ENCODE data around the gene SEC63. TPM values are rescaled to one million over a fixed set of nuclear protein-coding genes. Genes with fewer than 3 reads are reported as not detected.

Gene SEC63
- total and polyA plus RNA-seq, 2 of the 4 experiments (the other 2 are of a cell fraction) = 8.6 to 22.4 TPM

GRCh38 chr6:107820338-107821261 lies 137.4 kb downstream of the SEC63 start:
- DNase-seq = no peak
- Histone ChIP-seq H3K14ac (replicated peaks; ENCODE audit: low read depth, low read length) (no peak overlapping the region), H3K4ac (ENCODE audit: low read depth, low read length) (no peak overlapping the region), H4K91ac (ENCODE audit: insufficient read depth, low read depth, low read length) (no peak overlapping the region), H2BK120ac (ENCODE audit: low read depth, low read length) (no peak overlapping the region), H3K18ac (ENCODE audit: low read depth, low read length) (no peak overlapping the region), H3K27me3 (ENCODE audit: control insufficient read depth, insufficient read depth, low read length) (peaks cover 38% of the 10 kb centered on the region), H2AFZ (replicated peaks; ENCODE audit: low read length, poor library complexity) (peak overlapping the region; percentile 15), H3K4me3 (ENCODE audit: insufficient read depth, low read depth, low read length) (0 out of 2 replicates have a peak overlapping the region, but pooled peaks have one; percentile 8), H2BK5ac (ENCODE audit: low read depth, low read length, poor library complexity, severe bottlenecking) (no peak overlapping the region), H4K5ac (ENCODE audit: low read depth, low read length) (no peak overlapping the region), H3K4me1 (ENCODE audit: control insufficient read depth, insufficient read depth, low read length) (no peaks in the 10 kb centered on the region), H2BK15ac (ENCODE audit: low read depth, low read length) (no peak overlapping the region), H2AK5ac (ENCODE audit: low read depth, low read length) (no peak overlapping the region), H3K56ac (ENCODE audit: extremely low read depth, insufficient read depth, low read length) (no peak overlapping the region), H2AK9ac (replicated peaks; ENCODE audit: low read depth, low read length, poor library complexity) (peak overlapping the region; percentile 19), H2BK20ac (ENCODE audit: low read depth, low read length) (no peak overlapping the region), H3K9me3 (ENCODE audit: control insufficient read depth, insufficient read depth, low read length) (no peaks in the 10 kb centered on the region), H3K23ac (ENCODE audit: low read depth, low read length) (no peak overlapping the region), H3K79me1 (ENCODE audit: low read depth in 1 of 2, low read length in 2 of 2) (no peaks in the 10 kb centered on the region), H3K4me2 (ENCODE audit: low read depth, low read length) (peak overlapping the region; percentile 12; the same call in 1 of the 2 replicates), H4K20me1 (ENCODE audit: insufficient read depth, low read length) (no peaks in the 10 kb centered on the region), H3K36me3 (ENCODE audit: control insufficient read depth, insufficient read depth, low read length) (no peaks in the 10 kb centered on the region), H3K9me1 (ENCODE audit: insufficient read depth, low read length) (no peaks in the 10 kb centered on the region), H4K8ac (ENCODE audit: low read depth in 2 of 2, low read length in 2 of 2) (no peak overlapping the region), H3K9ac (ENCODE audit: low read depth, low read length) (no peak overlapping the region), H3K27ac (ENCODE audit: insufficient read depth, low read length) (no peak overlapping the region)
- ATAC-seq (ENCODE audit: low read depth) = peak; percentile 32; the same call in 1 of the 2 replicates
- in situ Hi-C loops (cut with MboI; ENCODE audit: low sequenced_read_pairs) (no loop called here), intact Hi-C loops (cut with micrococcal nuclease) (no loop called here), dilution Hi-C loops (cut with HindIII; ENCODE audit: low sequenced_read_pairs, unreplicated experiment) (no loop called here)
- no TSS peak for BruUV-seq (replicated peaks)
- WGBS, 2 experiments (ENCODE audit: extremely low coverage in 2 of 2, insufficient read length in 1 of 2) = 10% methylated on average over 4 of the region's 17 CpGs; no CpG with 5 or more reads in 1 of the 2 experiments
- ChIA-PET CTCF (no interaction called here), POLR2A (ENCODE audit: unreplicated experiment) (no interaction called here)
- no peak for TF ChIP-seq SMC3 (IDR thresholded peaks at IDR 0.05; ENCODE audit: low read depth, low read length)
- TF ChIP-seq POLR2A (IDR thresholded peaks at IDR 0.05; ENCODE audit: low read depth, low read length) = no peak
- no peak for TF ChIP-seq ELK1 (IDR thresholded peaks at IDR 0.05; ENCODE audit: borderline replicate concordance, low read depth, low read length)
- TF ChIP-seq CHD1 (IDR thresholded peaks at IDR 0.05; ENCODE audit: low read depth, low read length) = no peak
- TF ChIP-seq BHLHE40 (IDR thresholded peaks at IDR 0.05; ENCODE audit: low read depth, low read length) = no peak
- TF ChIP-seq NFE2L2 (IDR thresholded peaks at IDR 0.05; ENCODE audit: low read depth, low read length) = no peak
- TF ChIP-seq CEBPB (IDR thresholded peaks at IDR 0.05; ENCODE audit: low read depth, low read length) = no peak
- no peak for TF ChIP-seq RAD21 (IDR thresholded peaks at IDR 0.05; ENCODE audit: low read length)
- TF ChIP-seq USF2 (IDR thresholded peaks at IDR 0.05; ENCODE audit: low read depth, low read length) = no peak
- TF ChIP-seq MXI1 (IDR thresholded peaks at IDR 0.05; ENCODE audit: borderline replicate concordance, low read depth, low read length) = no peak
- TF ChIP-seq CTCF (conservative IDR thresholded peaks at IDR 0.05; ENCODE audit: low read depth, low read length) = no peak
- TF ChIP-seq MAZ (IDR thresholded peaks at IDR 0.05; ENCODE audit: borderline replicate concordance, low read depth, low read length) = no peak
- no peak for TF ChIP-seq RCOR1 (IDR thresholded peaks at IDR 0.05; ENCODE audit: insufficient replicate concordance, low read length)
- TF ChIP-seq MAFK (IDR thresholded peaks at IDR 0.05; ENCODE audit: low read depth, low read length) = no peak
